Measurements from ENCODE around the gene P4HA2.

Gene P4HA2

DNA sequence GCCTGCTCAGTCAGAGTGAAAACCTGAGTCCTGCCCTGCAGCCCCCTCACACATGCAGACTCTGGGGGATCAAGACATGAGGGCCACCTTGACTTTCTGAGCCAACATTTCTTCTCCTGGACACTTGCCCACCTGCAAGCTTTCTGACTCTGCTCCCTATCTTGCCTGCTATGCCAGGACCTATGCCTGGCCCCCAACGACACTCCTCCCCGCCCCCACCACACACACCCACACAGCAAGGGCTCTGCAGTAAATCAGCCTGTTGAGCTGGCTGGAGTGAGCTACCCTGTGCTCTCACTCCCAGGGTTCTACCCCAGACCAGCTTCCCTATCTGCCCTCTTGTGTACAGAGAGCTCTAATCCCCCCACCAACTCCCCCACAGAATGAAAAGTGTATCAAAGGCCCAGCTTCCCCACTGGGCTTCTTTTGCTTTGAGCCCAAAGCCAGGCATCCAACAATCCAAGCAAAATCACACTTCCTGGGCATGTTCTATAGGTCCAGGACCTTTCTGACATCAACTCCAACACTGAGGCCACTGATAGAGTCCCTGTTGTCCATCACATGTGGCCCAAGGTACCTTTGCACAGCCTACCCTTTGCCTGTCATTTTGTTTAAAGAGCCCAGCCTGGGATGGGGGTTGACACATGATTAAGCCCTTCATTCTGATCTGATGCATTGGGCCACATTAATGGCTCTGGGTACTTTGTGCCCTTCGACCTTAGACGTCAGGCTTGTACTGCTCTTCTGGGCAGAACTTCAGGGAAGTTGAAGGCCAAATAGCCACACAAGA lies 37.1 kb upstream of the P4HA2 start:
- DNase-seq (ENCODE audit: low read depth) = no peak

DNA sequence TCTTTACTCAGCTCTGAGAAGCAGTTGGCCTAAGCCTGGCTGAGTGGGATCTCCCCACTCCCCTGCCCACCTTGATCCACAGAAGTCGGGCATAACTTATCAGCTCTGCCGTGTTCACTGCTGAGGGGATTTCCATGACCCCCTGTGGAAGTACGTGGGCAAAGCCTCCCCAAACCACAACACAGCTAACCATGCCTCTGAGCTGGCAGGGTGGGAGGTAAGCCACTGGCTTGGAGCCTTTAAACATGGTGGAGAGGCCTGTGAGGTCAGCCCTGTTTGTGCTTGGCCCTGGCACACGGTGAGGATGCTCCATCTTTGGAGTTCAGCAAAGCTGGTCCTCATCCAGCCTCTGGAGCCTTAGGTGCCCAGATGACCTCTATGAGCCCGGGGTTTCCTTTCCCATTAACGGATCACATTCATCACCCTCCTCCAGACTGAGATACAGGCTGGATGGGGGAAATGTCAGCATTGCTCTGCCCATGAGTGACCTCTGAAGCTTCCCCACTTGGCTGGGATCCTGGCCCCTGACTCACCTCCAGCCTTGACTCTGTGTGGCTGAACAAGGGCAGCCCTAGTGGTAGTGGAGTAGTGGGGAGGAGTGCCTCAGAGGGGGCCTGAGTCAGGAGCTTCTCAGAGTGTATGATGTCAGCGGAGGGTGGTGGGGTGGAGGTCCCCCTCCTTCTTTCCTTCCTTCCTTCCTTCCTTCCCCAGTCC lies 36.1 kb upstream of the P4HA2 start:
- peak; percentile 89 for DNase-seq (ENCODE audit: low read depth)

DNA sequence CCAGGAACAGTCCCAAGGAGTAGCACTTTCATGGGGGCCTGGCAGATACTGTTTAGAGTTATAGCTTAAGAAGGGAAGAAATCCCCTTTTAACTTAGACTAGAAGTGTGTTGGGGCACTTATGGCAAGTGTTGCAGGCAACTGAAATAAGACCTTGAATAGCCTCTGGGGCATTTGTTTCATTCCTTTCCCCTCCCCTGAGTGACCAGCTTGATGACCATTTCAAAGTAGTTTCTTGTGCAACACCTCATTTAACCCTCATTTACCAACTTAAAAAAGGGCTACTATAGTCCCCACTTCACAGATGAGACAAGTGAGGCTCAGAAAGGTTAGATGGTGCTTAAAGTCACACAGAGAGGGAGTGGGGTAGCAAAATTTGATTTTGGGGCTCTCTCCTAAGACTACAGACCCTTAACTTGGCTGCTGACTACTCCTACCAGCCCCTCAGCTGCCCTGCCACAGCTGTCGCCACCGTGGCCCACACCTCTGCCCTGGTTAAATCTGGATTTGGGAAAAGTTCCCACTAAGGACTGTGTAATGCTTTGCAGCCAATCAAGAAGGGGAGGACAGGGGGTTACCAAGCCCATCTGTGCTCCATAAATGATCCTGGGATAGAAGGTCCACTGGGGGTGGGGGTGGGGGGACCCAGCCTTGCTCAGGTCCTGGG lies 35.4 kb upstream of the P4HA2 start:
- DNase-seq (ENCODE audit: low read depth) = no peak

DNA sequence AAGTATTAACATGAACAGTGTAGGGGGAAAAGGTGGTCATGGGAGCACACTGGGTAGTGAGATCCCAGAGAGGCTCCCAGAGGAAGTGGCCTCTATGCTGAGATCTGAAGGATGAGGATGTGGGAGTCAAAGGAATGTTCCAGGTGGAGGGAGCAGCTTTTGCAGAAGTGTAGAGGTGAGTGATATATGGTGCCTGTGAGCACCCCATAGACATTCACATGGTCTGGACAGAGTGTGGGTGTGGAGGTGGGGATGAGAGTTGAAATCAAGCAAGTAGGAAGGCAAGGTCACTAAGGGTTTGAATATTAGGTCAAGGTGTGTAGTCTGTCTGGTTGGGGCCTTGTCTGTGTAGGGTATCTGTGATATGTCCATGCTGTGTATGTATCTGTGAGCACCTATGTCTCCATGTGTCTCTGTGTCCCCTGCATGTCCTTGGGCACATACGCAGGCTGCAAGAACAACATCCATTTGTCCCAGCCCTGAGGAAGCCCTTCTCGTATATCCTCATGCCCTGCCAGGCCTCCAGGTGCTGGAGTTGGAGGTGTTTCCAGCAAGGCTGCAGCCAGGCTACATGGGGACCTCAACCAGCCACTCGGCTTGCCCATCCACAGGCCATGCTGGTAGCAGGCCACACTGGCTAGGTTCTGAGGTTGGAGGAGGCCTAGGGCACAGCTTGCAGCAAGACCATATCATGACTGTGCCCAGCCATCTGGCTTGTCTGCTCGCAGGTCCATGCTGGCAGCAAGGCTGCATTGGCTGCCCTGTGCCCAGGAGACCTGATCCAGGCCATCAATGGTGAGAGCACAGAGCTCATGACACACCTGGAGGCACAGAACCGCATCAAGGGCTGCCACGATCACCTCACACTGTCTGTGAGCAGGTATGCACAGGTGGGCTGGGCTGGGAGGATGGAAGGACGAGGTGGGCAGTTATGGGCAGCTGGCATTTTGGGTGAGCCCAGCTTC lies 34.5 kb upstream of the P4HA2 start:
- no peak for DNase-seq (ENCODE audit: low read depth)

DNA sequence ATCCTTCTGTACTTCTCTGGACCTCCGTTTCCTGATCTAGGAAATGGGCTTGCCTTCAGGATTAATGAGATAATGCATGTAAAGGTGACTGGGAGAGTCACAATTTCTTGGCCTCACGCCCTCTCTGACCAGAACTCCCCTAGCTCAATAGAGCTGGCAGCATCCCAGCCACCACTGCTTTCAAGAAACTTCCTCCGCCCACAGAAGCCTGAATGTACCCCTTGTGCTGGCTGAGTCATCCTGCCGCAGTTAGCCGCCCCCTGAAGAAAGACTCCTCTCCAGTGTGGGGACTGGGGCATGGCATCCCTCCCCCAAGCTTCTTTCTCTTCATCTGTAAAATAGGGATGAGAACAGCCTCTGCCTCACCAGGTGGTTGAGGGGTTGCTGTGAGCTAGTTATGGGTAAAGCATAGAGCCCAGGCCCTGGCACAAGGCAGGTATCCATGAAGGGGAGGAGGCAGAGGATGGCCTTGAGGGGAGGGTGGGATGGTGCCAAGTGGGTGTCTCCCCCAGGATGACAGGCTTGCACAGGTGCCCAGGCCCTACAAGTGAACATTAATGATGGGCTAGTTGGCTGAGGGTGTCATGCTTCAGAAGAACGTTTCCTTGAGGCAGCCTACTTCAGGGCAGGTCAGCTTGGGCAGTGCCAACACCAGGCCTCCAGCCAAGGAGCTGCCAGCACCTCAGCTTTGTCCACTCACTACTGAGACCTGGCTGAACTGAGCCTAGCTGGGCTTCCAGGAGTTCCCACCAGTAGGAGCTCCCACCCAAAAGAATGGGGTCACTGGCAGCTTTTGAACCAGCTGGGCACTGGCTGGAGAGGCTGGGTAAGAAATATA lies 33.3 kb upstream of the P4HA2 start:
- peak; percentile 95 for DNase-seq (ENCODE audit: low read depth)

DNA sequence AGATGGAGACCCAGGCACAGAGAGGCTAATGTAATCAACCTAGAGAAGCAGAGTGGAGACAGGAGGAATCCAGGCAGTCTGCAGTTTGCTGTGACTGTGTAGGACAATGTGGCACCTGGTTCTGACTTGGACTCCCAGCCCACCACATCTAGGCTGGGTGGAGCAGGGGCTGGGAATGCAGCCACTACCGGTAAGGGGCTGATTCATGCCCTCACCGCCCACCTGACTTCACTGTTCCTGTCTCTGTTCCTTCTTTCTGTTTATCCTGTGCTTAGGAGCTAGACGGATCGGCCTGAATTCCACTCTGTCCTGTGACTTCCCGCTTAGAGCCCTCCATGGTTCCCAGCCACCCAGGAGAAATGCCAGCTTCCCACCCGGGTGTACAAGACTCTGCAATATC lies 32.4 kb upstream of the P4HA2 start:
- peak; percentile 69 for DNase-seq (ENCODE audit: low read depth)

DNA sequence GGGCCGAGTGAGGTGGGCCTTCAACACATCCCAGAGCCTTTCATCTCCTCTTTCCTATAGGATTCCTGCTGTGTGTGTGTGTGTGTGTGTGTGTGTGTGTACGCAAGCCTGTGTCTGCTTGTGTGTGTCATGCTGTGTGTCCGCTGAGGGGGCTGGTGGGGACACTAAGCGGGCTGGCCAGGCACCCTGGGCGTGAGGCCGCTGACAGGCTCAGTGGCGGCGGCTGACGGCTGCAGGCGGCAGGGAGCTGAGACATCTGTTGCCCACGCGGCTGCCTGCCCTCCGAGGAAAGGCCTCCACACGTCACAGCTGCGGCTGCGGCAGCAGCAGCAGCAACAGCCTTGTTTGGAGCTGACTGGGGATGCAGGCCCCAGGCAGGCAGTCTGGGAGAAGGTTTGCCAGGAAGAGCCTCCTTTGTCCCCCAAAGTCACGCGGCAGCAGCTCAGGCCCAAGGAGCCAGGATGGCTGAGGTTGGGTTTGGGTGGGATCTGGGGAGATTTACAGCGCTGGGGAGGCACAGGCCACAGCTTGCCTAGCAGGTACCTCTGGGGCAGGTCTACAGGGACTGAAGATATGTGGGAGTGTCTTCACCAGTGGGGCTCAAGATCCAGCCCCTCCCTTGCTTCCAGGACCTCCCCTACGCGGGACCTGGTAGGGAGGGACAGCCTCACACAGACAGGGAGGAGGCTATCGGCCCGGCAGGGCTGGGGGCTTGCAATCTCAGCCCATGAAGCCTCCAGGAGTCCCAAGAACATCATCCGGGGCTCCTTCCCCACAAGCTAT lies 31.6 kb upstream of the P4HA2 start:
- peak; percentile 96 for DNase-seq (ENCODE audit: low read depth)

DNA sequence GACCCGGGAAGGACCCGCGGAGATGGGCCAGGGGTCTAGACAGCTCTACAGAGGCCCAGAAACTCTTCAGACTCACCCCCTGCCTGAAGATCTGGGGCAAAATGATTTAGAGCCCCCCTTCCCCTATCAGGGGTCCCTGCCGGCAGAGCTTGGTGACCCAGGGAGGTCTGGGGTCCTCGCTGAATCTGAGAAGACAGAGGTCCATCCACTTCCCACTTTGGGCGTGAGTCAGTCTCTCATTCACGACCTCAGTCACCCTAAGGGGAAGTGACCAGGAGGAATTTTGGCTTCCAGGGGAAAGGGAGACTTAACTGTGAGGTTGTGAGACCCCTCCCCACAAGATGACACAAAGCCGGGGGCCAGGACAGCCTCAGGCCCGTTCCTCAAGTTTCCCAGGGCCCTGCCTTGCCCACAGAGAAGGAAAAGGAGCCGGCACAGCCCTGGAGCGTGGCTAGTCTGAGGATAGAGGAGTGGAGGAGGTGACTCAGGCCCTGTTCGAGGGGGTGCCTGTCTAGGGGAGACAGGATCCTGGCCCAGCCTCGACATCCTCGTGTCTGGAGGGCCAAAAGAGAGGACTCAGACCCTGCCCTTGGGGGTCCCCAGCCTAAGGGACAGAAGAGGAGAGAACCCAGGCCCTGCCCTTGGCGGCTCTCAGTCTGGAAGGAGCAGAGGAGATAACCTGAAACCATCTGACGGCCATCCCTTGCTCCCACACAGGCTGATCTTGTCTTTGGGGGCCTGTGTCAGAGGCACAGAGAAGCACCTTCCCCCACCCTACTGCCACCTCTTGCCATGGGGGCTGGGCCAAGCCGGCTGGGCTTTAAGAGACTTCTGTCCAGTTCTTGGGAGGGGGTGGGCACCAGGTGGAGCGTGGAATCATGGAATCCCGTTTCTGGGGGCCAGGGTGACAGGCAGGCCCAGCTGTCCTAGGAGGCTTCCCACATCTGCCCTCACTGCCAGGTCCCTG lies 30.7 kb upstream of the P4HA2 start:
- DNase-seq (ENCODE audit: low read depth) = peak; percentile 72

DNA sequence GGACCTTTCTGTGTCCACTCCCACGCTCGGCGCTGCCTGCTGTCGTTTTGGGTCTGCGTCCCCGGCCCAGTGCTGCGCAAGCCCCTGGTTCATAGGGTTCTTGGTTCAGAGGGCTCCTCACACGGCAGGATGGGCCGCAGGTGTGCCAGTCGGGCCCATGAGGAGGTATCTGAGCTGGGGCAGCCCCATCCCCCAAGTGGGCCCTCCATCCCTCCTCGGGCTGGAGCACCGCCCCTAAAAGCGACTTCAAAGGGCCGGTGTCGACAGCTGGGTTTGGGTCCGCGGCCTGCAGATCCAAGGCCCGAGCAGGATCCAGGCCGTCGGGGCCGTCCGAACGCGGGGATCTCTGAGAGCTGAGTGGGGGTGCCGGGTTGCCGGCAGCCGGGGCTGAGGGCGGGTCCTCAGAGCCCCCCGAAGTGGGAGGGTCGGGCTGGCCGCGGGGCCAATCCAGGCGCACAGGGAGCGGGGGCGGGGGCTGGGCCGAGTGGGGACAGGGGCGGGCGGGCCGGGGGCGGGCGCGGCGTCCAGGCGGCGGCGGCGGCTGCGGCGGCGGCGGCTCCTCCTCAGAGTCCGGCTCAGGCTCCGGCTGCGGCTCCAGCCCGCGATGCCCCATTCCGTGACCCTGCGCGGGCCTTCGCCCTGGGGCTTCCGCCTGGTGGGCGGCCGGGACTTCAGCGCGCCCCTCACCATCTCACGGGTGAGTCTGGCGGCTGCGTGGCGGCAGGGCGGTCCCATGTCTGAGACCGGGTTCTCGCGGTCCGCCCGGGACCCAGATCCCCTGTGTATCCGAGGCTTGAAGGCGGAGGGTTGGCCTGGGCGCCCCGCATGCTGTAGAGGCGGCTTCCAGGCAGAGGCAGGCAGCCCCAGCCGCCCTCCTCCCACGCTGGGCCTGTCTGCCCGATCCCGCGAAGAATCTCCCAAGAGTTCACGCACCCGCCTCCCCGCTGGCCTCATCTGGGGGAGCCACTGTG lies 29.8 kb upstream of the P4HA2 start, which contains the start of gene PDLIM4:
PDLIM4 (plus strand) TSS at position 566 of the 971 bp plus-strand sequence; CDS start at position 605, 39 bp downstream.
- peak; percentile 48 for DNase-seq (ENCODE audit: low read depth)

DNA sequence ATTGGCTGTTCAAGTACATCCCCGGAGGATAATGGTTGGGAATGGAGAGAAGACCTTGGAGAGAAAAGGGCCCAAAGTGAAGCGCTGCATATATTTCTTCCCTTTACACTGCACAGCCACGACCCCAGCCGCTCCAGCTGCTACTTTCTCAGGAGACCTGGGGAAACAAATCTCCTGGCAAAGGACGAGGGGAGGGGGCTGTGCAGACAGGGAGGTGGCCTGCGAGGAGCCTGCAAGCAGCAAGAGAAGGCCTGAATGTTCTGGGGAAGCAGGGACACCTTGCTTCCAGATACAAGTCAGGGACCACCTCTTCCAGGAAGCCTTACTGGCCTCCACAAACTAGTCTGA lies 29.1 kb upstream of the P4HA2 start:
- DNase-seq (ENCODE audit: low read depth) = no peak

DNA sequence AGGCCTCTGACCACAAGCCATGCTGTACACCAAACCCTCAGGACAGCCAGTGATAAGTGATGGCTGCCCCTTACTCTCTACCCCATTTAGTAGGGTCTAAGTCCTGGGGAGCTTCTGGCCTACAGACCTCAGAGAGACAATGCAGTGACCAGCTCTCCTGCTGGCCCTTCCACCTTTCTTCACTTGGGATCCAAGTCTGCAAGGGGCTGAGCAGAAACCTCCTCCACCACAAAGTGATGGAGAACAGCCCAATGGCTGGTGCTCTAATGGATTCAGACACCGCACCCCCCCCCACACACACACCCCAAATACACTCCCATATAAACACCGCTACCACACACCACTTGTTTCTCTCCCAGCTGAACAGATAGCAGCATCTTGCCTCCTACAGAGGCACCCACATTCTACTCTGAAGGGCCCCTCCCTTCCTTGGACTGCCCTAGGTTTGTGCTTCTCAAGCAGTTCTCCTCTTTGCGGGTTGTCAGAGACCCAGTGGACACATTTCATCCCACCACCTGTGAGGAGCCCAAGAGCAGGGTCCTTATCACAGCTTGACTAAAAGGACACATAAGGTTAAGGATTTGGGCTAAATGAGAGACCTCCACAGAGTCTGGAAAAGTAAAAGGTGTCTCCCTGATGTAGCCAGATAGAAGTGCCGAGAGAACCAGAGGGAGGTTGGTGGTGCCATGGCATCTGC lies 28.6 kb upstream of the P4HA2 start:
- no peak for DNase-seq (ENCODE audit: low read depth)

DNA sequence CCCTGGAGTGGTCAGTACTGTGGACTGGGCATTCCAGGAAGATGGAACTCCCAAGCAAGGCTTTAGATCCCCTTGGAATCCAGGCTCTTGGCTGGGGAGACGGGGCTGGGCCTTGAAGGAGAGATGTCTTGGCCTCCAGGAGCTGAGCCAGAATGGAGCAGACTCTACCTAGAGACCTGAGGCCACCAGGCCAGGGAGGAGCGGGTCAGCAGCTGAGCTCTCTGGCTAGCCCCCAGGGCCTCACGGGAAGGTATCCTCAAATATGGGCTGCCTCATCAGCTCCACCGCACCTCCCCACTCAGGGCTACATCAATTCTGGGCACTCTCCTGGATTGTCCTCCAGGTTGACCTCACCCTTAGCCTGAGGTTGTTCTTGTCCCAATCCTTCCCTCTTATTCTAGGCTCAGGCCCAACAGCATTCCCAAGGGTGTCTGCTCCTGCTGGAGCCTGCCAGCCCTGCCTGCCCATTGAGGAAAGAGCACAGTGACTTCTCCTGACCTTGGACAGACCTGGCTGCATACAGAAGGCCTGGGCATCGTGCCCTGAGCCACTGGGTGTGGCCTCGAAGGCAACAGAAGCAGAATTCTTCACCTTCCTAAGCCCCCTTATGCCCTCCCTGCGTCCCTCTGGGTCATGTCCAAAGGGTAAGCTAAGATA lies 26.8 kb upstream of the P4HA2 start:
- no peak for DNase-seq (ENCODE audit: low read depth)

DNA sequence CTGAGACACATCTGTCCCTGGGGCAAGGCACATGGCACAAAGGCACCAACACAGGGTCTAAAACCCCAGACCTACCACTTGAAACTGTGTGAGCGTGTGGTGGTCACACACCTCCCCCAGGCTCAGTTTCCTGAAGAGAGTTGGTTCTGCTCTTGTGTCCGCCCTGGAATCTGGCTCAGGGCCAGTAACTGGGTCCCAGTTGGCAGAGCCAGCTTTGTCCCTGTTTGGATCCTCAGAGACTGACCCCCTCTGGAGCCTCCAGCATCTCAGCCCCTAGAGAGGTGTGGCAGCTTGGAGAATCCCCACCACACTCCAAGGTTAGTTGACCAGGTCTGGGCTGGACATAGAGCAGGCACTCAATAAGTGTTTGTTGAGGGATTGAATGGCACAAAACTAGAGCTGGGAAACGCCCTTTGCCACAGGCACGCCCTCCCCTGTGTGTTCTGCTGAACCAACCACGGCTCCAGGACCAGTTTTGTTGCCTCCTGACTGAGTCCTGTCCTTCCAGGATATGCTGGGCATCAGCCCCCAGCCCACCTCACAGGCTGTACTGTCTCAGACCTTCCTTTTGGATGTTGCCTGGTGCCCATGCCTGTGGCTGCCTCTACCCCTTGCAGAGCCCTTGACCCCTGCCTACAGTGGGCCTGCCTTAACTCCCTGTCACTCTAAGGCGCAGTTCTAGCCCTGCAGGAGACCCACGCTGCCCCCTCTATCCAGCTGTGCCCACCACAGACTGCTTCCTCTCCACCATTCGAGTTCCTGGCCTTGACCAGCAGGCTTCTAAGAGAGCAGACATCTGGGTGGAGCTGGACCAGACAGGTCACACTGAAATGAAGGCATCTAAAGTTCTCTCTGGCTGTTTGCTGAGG lies 26.0 kb upstream of the P4HA2 start:
- no peak for DNase-seq (ENCODE audit: low read depth)

DNA sequence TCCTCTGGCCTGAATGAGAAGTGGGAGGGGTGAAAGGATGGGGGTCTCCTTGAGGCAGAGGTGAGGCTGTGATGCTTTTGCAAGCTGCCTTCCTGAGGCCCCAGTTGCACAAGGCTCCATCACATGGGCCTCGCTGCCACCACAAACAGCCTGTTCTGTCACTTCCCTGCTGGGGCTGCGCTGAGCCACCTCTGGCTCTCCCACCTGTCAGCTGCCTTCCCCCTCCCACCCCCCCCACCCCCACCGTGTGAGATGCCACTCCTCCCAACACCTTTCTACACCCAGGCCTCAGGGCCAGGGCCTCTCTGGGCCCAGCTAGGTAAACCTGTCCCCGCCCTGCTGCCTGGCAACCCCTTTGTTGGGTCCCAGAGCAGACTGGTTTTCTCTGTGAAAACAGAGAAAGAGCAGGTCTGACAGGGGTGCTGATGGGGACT lies 25.4 kb upstream of the P4HA2 start:
- DNase-seq (ENCODE audit: low read depth) = no peak

DNA sequence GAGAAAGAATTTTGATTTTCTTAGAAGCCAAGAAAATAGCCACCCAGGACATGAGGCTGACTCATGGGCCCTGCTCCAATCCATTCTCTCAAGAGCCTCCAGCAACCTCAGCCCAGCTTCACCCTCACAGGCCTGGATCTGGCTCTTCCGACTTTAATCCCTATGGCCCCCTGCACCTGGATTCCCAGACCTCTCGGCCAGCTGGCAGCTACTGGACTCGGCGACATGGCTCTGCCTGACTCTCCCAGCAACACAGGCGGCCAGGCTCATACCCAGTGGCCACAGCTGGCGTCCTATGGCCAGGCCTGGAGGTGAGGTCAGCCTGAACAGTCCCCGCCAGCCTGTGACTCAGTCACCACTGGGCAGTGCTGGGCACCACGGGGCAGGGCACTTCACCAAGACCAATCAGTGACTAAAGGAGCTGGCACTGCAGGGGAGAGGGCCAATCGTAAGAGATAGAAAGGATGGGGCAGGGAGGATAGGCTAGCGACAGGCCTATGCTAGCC lies 23.6 kb upstream of the P4HA2 start:
- DNase-seq (ENCODE audit: low read depth) = peak; percentile 33

All from iris pigment epithelial cell (primary cell).